ENCODE data around the gene RPLP1. TPM values are rescaled to one million over a fixed set of nuclear protein-coding genes. Genes with fewer than 3 reads are reported as not detected.

Gene RPLP1
- total and polyA plus RNA-seq, 12 donors = 232 to 1,990 (median 971) TPM

GRCh38 chr15:69496001-69496400 is 43.4 kb downstream of the RPLP1 start:
- DNase-seq = no peak
- intact Hi-C loops (cut with DNase I) = no loop called here
- Histone ChIP-seq H3K4me1 (replicated peaks in 1 of 2) (no peaks in the 10 kb centered on the region), H3K27me3 (no peaks in the 10 kb centered on the region), H3K27ac (no peak overlapping the region), H3K4me3 (no peak overlapping the region), H3K36me3 (replicated peaks in 1 of 2) (no peaks in the 10 kb centered on the region), H3K9me3 (replicated peaks in 1 of 3) (no peaks in the 10 kb centered on the region)
- 50 to 55% (median 52%) methylated on average over 2 of the region's 2 CpGs for WGBS, 4 donors
- TF ChIP-seq POLR2A (IDR thresholded peaks at IDR 0.05) = no peak
- no peak for TF ChIP-seq CTCF (IDR thresholded peaks at IDR 0.05)

GRCh38 chr15:69497076-69497475 is 44.5 kb downstream of the RPLP1 start:
- intact Hi-C loops (cut with DNase I) = no loop called here
- DNase-seq = peak in 1 of 7 donors; percentile 24
- WGBS, 4 donors = 89 to 100% (median 90%) methylated on average over 1 of the region's 1 CpG

GRCh38 chr15:69497667-69498066 is 45.0 kb downstream of the RPLP1 start:
- TF ChIP-seq CTCF (IDR thresholded peaks at IDR 0.05) = no peak
- WGBS, 4 donors = 75 to 91% (median 89%) methylated on average over 1 of the region's 1 CpG; no CpG with 5 or more reads in 1 of the 4 donors
- Histone ChIP-seq H3K4me1 (replicated peaks in 1 of 2) (no peaks in the 10 kb centered on the region), H3K9me3 (replicated peaks in 1 of 3) (no peaks in the 10 kb centered on the region), H3K27me3 (no peaks in the 10 kb centered on the region), H3K36me3 (replicated peaks in 1 of 2) (no peaks in the 10 kb centered on the region), H3K4me3 (no peak overlapping the region), H3K27ac (no peak overlapping the region)
- DNase-seq = peak in 1 of 7 donors; percentile 15
- intact Hi-C loops (cut with DNase I) = no loop called here

More at GRCh38 chr15:69497076-69497475, 44.5 kb downstream of the RPLP1 start:
- no peak overlapping the region for H3K4me3 ChIP-seq
- H3K27ac ChIP-seq = no peak overlapping the region
- no peaks in the 10 kb centered on the region for H3K4me1 ChIP-seq (replicated peaks in 1 of 2)
- H3K9me3 ChIP-seq (replicated peaks in 1 of 3) = no peaks in the 10 kb centered on the region
- no peaks in the 10 kb centered on the region for H3K27me3 ChIP-seq
- H3K36me3 ChIP-seq (replicated peaks in 1 of 2) = no peaks in the 10 kb centered on the region
- no peak for TF ChIP-seq POLR2A (IDR thresholded peaks at IDR 0.05)
- TF ChIP-seq CTCF (IDR thresholded peaks at IDR 0.05) = no peak

- Histone ChIP-seq H3K9me3 (replicated peaks in 1 of 3) (no peaks in the 10 kb centered on the region), H3K27ac (no peak overlapping the region), H3K27me3 (no peaks in the 10 kb centered on the region), H3K4me3 (no peak overlapping the region), H3K4me1 (replicated peaks in 1 of 2) (no peaks in the 10 kb centered on the region), H3K36me3 (replicated peaks in 1 of 2) (no peaks in the 10 kb centered on the region)
- whole genome bisulfite sequencing, 4 donors = 86 to 92% (median 89%) methylated on average over 15 of the region's 15 CpGs
- peak in 1 of 7 donors; percentile 21 for DNase-seq
- intact Hi-C loops (cut with DNase I) = no loop called here
- TF ChIP-seq POLR2A (IDR thresholded peaks at IDR 0.05) (no peak), CTCF (IDR thresholded peaks at IDR 0.05) (no peak)
These were observed 45.7 kb downstream of the RPLP1 start for GRCh38 chr15:69498282-69498681.
